SK-N-SH (cell line): ENCODE data around the gene PTPN5. TPM values are rescaled to one million over a fixed set of nuclear protein-coding genes. Genes with fewer than 3 reads are reported as not detected.
A peak's percentile ranks its signal among the peaks of the same experiment; 100 is the strongest.

Source experiments
- CTCF ChIA-PET: fragments of 300-600, 350-600 bp; formaldehyde crosslinking; extraction: SDS; loops from one replicate; lab custom pipeline; 2021; lab: Yijun Ruan, JAX
- POLR2A ChIA-PET: fragments of 350-600 bp; sonication (Branson Sonifier 250); formaldehyde crosslinking; extraction: SDS; loops from one replicate; lab custom pipeline; 2020; ENCODE audit warnings: antibody characterized with exemption, inconsistent platforms; lab: Yijun Ruan, JAX
- DNase-seq: peaks from one replicate; pipeline ENCODE4 v3.0.0; 2012
- H2AFZ ChIP-seq: fragments of 200-600 bp; sonication (generic); 2 replicates; pipeline ENCODE4 v1.8.1; 2016; ENCODE audit warnings: antibody characterized with exemption, mild to moderate bottlenecking, low read depth
- H3F3A ChIP-seq: fragments of 200-600 bp; sonication (generic); replicated peaks from 2 replicates; pipeline ENCODE3; 2016; ENCODE audit warnings: antibody characterized with exemption, mild to moderate bottlenecking; ENCODE audit not compliant: insufficient read depth
- H3K27ac ChIP-seq, 2 experiments: fragments of 200-500 bp in 1 of 2; fragments of 200-600 bp in 1 of 2; sonication (Bioruptor generic) in 1 of 2; sonication (generic), shearing (Covaris generic) in 1 of 2; 2 replicates each; pipeline versions ENCODE4 v1.5.1 to v1.6.1; 2014 to 2016; ENCODE audit warnings: low read depth in 2 of 2, inconsistent platforms in 1 of 2, low read length in 1 of 2, mild to moderate bottlenecking in 1 of 2, mixed read lengths in 1 of 2
- H3K27me3 ChIP-seq: fragments of 200-600 bp; sonication (generic), shearing (Covaris generic); 2 replicates; pipeline ENCODE4 v1.6.1; 2016; ENCODE audit warnings: mixed run types; ENCODE audit not compliant: insufficient read depth
- H3K36me3 ChIP-seq, 2 experiments: fragments of 200-500 bp in 1 of 2; fragments of 200-600 bp in 1 of 2; sonication (Bioruptor generic) in 1 of 2; sonication (generic) in 1 of 2; replicated peaks in 1 of 2; 2 replicates each; pipeline versions ENCODE3 to v1.5.1; 2014 to 2016; ENCODE audit warnings: low read length in 1 of 2, mild to moderate bottlenecking in 1 of 2; ENCODE audit not compliant: insufficient read depth in 2 of 2, control insufficient read depth in 1 of 2
- H3K4me1 ChIP-seq, 2 experiments: fragments of 200-500 bp in 1 of 2; fragments of 200-600 bp in 1 of 2; sonication (Bioruptor generic) in 1 of 2; sonication (generic), shearing (Covaris generic) in 1 of 2; 2 replicates each; pipeline versions ENCODE4 v1.5.1 to v1.6.1; 2014 to 2016; ENCODE audit warnings: low read depth in 1 of 2, low read length in 1 of 2, mixed run types in 1 of 2; ENCODE audit not compliant: insufficient read depth in 2 of 2, control insufficient read depth in 1 of 2
- H3K4me2 ChIP-seq: fragments of 200-600 bp; sonication (generic), shearing (Covaris generic); 2 replicates; pipeline ENCODE4 v1.6.1; 2017; ENCODE audit warnings: mixed run types
- H3K4me3 ChIP-seq, 2 experiments: fragments of 200-500 bp in 1 of 2; fragments of 200-600 bp in 1 of 2; sonication (Bioruptor generic) in 1 of 2; sonication (generic), shearing (Covaris generic) in 1 of 2; 2 replicates each; pipeline versions ENCODE4 v1.5.1 to v1.8.1; 2014 to 2016; ENCODE audit warnings: low read depth in 2 of 2, inconsistent platforms in 1 of 2, low read length in 1 of 2, mild to moderate bottlenecking in 1 of 2, mixed read lengths in 1 of 2, moderate library complexity in 1 of 2
- H3K79me2 ChIP-seq: fragments of 200-600 bp; sonication (generic); 2 replicates; pipeline ENCODE4 v1.8.1; 2017; ENCODE audit warnings: mild to moderate bottlenecking; ENCODE audit not compliant: insufficient read depth
- H3K9ac ChIP-seq: fragments of 200-600 bp; sonication (generic); 2 replicates; pipeline ENCODE4 v1.6.1; 2017; ENCODE audit warnings: mixed run types
- H3K9me2 ChIP-seq: fragments of 200-600 bp; sonication (generic); 2 replicates; pipeline ENCODE4 v1.6.1; 2017; ENCODE audit warnings: mixed run types
- H3K9me3 ChIP-seq: fragments of 200-600 bp; sonication (generic); 2 replicates; pipeline ENCODE4 v1.6.1; 2017; ENCODE audit warnings: mixed run types, mild to moderate bottlenecking, moderate library complexity
- H4K20me1 ChIP-seq: fragments of 200-600 bp; sonication (generic); 2 replicates; pipeline ENCODE4 v1.6.1; 2017; ENCODE audit warnings: mild to moderate bottlenecking, mixed run types; ENCODE audit not compliant: insufficient read depth
- CHD2 ChIP-seq: fragments of 150-350 bp; IDR thresholded peaks from 2 replicates; pipeline ENCODE4 v1.6.1; 2018; ENCODE audit warnings: low read length; ENCODE audit not compliant: partially characterized antibody
- ELF1 ChIP-seq: IDR thresholded peaks from 2 replicates; pipeline ENCODE4 v1.4.0; 2012
- EP300 ChIP-seq, 2 experiments: IDR thresholded peaks; 2 replicates each; pipeline versions ENCODE4 v1.4.0 to v1.6.1; 2012; ENCODE audit warnings: borderline replicate concordance in 1 of 2, low read depth in 1 of 2, low read length in 1 of 2
- FOSL2 ChIP-seq: IDR thresholded peaks from 2 replicates; pipeline ENCODE4 v1.4.0; 2012; ENCODE audit warnings: low read depth, mild to moderate bottlenecking, moderate library complexity, borderline replicate concordance
- FOXM1 ChIP-seq: IDR thresholded peaks from 2 replicates; pipeline ENCODE4 v1.4.0; 2012; ENCODE audit warnings: low read depth, mild to moderate bottlenecking
- GABPA ChIP-seq: IDR thresholded peaks from 2 replicates; pipeline ENCODE4 v1.4.0; 2012; ENCODE audit warnings: low read depth, mild to moderate bottlenecking
- GATA2 ChIP-seq: sonication (generic); formaldehyde crosslinking; IDR thresholded peaks from 2 replicates; pipeline ENCODE4 v1.5.0; 2020; ENCODE audit warnings: mild to moderate bottlenecking, missing genetic modification reagents
- JUND ChIP-seq: IDR thresholded peaks from 2 replicates; pipeline ENCODE4 v1.4.0; 2012
- NRF1 ChIP-seq: IDR thresholded peaks from 2 replicates; pipeline ENCODE4 v1.6.1; 2012; ENCODE audit warnings: low read depth, mild to moderate bottlenecking, low read length
- POLR2AphosphoS5 ChIP-seq: IDR thresholded peaks from 2 replicates; pipeline ENCODE4 v1.6.1; 2012; ENCODE audit warnings: low read depth, low read length
- RAD21 ChIP-seq: IDR thresholded peaks from 2 replicates; pipeline ENCODE4 v1.6.1; 2012; ENCODE audit warnings: mild to moderate bottlenecking, low read length
- YY1 ChIP-seq: IDR thresholded peaks from 2 replicates; pipeline ENCODE4 v1.4.0; 2012; ENCODE audit warnings: low read depth, mild to moderate bottlenecking
- WGBS: methylation state at CpG from one replicate; pipeline ENCODE4 v1.1.6; 2017; ENCODE audit warnings: low lambda C conversion rate; 5-methylcytosine and 5-hydroxymethylcytosine counted together
- polyA plus RNA-seq, 3 experiments: library from polyadenylated mRNA; depleted of rRNA; stranded (reverse); fragments of >200 nt; gene quantifications; 2 replicates each; pipeline ENCODE4 v1.2.3, GENCODE V29; 2012
- TF ChIP-seq, protein P1 (sequence below): IDR thresholded peaks from 2 replicates; pipeline ENCODE4 v1.4.0; 2012; ENCODE audit warnings: low read depth, borderline replicate concordance
- TF ChIP-seq, protein P2 (sequence below): IDR thresholded peaks from 2 replicates; pipeline ENCODE4 v1.4.0; 2012; ENCODE audit warnings: low read depth, borderline replicate concordance
- TF ChIP-seq, protein P3 (sequence below): IDR thresholded peaks from 2 replicates; pipeline ENCODE4 v1.6.1; 2012; ENCODE audit warnings: mild to moderate bottlenecking, low read depth, low read length, moderate library complexity
- TF ChIP-seq, protein P4 (sequence below): fragments of 150-350 bp; IDR thresholded peaks from 2 replicates; pipeline ENCODE4 v1.6.1; 2017; ENCODE audit warnings: antibody characterized with exemption, low read length, low read depth, borderline replicate concordance
- TF ChIP-seq, protein P5 (sequence below): fragments of 200-600 bp; sonication (generic); IDR thresholded peaks from 2 replicates; pipeline ENCODE4 v1.6.1; 2017; ENCODE audit warnings: antibody characterized with exemption, mild to moderate bottlenecking, moderate library complexity

Gene PTPN5
- polyA plus RNA-seq, 1 of the 3 experiments (the other 2 are of a cell fraction), result not detected

DNA sequence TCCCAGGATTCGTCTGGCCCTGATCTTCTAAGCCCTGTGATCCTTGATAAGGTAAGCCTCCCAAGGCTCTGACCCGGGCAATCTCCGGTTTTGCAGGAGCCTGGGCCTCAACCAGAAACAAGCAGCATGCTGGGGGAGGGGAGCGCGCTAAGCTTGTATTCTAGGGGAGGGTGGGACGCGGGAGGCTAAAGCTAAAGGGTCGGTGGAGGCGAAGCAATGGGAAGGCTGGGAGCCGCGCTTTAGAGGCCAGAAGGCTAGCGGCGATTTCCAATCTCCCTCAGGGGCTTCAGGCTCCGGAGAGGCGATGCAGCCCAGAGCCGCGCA is 753 bp downstream of the PTPN5 start:
- TF ChIP-seq RAD21 (no peak), JUND (no peak), YY1 (no peak), FOSL2 (no peak), POLR2AphosphoS5 (no peak), ELF1 (no peak), EP300 (IDR thresholded peaks at IDR 0.05; ENCODE audit: borderline replicate concordance in 1 of 2, low read depth in 1 of 2, low read length in 1 of 2) (no peak), CHD2 (no peak), FOXM1 (no peak), NRF1 (no peak), GATA2 (no peak), GABPA (no peak)
- TF ChIP-seq, protein P1, sequence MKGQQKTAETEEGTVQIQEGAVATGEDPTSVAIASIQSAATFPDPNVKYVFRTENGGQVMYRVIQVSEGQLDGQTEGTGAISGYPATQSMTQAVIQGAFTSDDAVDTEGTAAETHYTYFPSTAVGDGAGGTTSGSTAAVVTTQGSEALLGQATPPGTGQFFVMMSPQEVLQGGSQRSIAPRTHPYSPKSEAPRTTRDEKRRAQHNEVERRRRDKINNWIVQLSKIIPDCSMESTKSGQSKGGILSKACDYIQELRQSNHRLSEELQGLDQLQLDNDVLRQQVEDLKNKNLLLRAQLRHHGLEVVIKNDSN, result no peak
- TF ChIP-seq, protein P2, sequence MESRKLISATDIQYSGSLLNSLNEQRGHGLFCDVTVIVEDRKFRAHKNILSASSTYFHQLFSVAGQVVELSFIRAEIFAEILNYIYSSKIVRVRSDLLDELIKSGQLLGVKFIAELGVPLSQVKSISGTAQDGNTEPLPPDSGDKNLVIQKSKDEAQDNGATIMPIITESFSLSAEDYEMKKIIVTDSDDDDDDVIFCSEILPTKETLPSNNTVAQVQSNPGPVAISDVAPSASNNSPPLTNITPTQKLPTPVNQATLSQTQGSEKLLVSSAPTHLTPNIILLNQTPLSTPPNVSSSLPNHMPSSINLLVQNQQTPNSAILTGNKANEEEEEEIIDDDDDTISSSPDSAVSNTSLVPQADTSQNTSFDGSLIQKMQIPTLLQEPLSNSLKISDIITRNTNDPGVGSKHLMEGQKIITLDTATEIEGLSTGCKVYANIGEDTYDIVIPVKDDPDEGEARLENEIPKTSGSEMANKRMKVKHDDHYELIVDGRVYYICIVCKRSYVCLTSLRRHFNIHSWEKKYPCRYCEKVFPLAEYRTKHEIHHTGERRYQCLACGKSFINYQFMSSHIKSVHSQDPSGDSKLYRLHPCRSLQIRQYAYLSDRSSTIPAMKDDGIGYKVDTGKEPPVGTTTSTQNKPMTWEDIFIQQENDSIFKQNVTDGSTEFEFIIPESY, result no peak
- TF ChIP-seq, protein P3, sequence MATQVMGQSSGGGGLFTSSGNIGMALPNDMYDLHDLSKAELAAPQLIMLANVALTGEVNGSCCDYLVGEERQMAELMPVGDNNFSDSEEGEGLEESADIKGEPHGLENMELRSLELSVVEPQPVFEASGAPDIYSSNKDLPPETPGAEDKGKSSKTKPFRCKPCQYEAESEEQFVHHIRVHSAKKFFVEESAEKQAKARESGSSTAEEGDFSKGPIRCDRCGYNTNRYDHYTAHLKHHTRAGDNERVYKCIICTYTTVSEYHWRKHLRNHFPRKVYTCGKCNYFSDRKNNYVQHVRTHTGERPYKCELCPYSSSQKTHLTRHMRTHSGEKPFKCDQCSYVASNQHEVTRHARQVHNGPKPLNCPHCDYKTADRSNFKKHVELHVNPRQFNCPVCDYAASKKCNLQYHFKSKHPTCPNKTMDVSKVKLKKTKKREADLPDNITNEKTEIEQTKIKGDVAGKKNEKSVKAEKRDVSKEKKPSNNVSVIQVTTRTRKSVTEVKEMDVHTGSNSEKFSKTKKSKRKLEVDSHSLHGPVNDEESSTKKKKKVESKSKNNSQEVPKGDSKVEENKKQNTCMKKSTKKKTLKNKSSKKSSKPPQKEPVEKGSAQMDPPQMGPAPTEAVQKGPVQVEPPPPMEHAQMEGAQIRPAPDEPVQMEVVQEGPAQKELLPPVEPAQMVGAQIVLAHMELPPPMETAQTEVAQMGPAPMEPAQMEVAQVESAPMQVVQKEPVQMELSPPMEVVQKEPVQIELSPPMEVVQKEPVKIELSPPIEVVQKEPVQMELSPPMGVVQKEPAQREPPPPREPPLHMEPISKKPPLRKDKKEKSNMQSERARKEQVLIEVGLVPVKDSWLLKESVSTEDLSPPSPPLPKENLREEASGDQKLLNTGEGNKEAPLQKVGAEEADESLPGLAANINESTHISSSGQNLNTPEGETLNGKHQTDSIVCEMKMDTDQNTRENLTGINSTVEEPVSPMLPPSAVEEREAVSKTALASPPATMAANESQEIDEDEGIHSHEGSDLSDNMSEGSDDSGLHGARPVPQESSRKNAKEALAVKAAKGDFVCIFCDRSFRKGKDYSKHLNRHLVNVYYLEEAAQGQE, result no peak
- TF ChIP-seq, protein P4, sequence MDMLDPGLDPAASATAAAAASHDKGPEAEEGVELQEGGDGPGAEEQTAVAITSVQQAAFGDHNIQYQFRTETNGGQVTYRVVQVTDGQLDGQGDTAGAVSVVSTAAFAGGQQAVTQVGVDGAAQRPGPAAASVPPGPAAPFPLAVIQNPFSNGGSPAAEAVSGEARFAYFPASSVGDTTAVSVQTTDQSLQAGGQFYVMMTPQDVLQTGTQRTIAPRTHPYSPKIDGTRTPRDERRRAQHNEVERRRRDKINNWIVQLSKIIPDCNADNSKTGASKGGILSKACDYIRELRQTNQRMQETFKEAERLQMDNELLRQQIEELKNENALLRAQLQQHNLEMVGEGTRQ, result no peak
- TF ChIP-seq, protein P5, sequence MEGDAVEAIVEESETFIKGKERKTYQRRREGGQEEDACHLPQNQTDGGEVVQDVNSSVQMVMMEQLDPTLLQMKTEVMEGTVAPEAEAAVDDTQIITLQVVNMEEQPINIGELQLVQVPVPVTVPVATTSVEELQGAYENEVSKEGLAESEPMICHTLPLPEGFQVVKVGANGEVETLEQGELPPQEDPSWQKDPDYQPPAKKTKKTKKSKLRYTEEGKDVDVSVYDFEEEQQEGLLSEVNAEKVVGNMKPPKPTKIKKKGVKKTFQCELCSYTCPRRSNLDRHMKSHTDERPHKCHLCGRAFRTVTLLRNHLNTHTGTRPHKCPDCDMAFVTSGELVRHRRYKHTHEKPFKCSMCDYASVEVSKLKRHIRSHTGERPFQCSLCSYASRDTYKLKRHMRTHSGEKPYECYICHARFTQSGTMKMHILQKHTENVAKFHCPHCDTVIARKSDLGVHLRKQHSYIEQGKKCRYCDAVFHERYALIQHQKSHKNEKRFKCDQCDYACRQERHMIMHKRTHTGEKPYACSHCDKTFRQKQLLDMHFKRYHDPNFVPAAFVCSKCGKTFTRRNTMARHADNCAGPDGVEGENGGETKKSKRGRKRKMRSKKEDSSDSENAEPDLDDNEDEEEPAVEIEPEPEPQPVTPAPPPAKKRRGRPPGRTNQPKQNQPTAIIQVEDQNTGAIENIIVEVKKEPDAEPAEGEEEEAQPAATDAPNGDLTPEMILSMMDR, result no peak
- no peaks in the 10 kb centered on the region for H4K20me1 ChIP-seq
- no peaks in the 10 kb centered on the region for H3K9me3 ChIP-seq
- H3K9me2 ChIP-seq, result no peaks in the 10 kb centered on the region
- H3F3A ChIP-seq, result no peaks in the 10 kb centered on the region
- H3K27me3 ChIP-seq, result peaks cover 50% of the 10 kb centered on the region
- H3K36me3 ChIP-seq, result no peaks in the 10 kb centered on the region
- H3K4me3 ChIP-seq, result 0 out of 4 replicates have a peak overlapping the region, but pooled peaks of 1 of the 2 experiments have one; percentile 39
- no peak overlapping the region for H3K27ac ChIP-seq
- CTCF ChIA-PET, result interaction anchor here (1.6 kb wide), 2 partner anchors 11 to 16 kb away, joined by 5 to 7 read pairs; no protein-coding TSS in a partner anchor
- POLR2A ChIA-PET, result no interaction called here
- peaks cover 0 to 2% of the 10 kb centered on the region in 2 experiments; a peak in 1 of 4 replicates for H3K4me1 ChIP-seq
- DNase-seq, result no peak
- peak overlapping the region; percentile 78; the same call in 1 of the 2 replicates for H3K4me2 ChIP-seq
- H2AFZ ChIP-seq, result no peak overlapping the region
- WGBS, result 25% methylated on average over 6 of the region's 17 CpGs
- no peak overlapping the region for H3K9ac ChIP-seq
- no peaks in the 10 kb centered on the region for H3K79me2 ChIP-seq
